GM21515 (cell line): Measurements from ENCODE around the gene CHPF2.

ENCODE experiments used
- ATAC-seq: cut with Tn5 transposase; IDR thresholded peaks from one replicate; pipeline ENCODE4 v1.9.1; 2021; ENCODE audit not compliant: unreplicated experiment

CHPF2 gene

GRCh38 chr7:151282111-151282510, 49.8 kb downstream of the CHPF2 start:
- ATAC-seq, result no peak

- no peak for ATAC-seq
Measured at GRCh38 chr7:151283302-151283701, 51.0 kb downstream of the CHPF2 start.

DNA sequence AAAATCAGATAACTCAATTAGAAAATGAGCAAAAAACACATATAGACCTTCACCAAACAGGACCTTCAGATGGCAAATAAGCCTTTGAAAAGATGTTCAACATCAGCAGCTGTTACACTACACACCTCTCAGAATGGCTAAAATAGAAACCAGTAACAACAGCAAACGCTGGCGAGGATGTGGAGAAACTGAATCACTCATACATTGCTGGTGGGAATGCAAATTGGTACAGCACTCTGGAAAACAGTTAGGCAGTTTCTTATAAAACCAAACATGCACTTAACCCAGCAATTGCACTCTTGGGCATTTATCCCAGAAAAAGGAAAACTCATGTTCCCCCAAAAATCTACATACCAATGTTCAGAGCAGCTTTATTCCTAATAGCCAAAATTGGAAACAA, 53.9 kb downstream of the CHPF2 start:
- ATAC-seq, result no peak
